DMS114 treated with DMSO at 0.1 percent for 48 hours (cell line): ENCODE measurements around the gene HDAC9.

ENCODE experiments used
- DNase-seq: peaks from one replicate; lab custom pipeline; 2025; ENCODE audit not compliant: unreplicated experiment; lab: John Stamatoyannopoulos, UW

HDAC9 gene

DNA sequence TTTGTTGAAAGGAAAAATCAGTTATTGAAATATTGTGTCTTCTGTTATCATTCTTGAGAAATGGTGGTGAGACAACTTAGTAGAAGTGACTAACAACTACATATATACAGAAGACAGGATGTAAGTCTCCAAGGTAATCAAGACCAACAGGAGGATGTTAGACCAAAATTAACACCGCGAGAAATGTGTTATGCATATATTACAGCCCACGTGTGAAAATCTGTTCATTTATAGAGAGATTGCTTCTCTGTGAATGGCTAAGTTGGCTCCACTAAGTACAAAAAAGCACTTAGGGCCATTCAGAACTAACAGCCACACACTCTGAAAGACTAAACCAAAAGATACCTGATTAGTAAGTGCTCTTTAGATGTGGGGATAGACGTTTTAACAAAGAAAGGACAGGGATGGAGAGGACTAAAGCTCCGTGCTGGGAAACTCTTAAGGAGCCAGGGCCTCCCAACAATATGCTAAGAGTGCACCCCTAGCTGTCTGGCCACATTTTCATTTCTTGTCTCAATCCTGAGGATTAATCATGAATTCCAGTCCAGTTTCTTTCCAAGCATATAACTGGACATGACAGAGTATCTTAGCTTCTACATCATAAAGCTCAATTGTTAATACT, 26.5 kb downstream of the HDAC9 start:
- DNase-seq = no peak

DNA sequence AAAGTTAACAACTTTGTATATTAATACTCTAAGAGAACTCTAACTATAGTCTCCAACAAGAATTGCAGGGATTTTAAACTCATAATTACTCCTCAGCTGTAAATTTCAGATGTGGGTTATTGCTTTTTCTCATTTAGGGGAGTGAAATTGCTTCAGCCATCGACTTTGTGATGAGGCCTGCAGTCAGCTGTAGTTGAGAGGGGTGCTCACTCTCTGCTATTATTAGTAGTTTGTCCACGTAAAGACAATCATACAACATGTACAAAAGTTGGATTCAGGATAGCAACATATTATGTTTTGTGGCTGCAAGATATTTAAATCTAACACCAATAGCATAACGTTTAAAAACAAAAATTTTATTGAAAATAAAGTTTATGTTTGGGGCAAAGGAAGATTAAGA, 28.7 kb downstream of the HDAC9 start:
- DNase-seq = no peak

DNA sequence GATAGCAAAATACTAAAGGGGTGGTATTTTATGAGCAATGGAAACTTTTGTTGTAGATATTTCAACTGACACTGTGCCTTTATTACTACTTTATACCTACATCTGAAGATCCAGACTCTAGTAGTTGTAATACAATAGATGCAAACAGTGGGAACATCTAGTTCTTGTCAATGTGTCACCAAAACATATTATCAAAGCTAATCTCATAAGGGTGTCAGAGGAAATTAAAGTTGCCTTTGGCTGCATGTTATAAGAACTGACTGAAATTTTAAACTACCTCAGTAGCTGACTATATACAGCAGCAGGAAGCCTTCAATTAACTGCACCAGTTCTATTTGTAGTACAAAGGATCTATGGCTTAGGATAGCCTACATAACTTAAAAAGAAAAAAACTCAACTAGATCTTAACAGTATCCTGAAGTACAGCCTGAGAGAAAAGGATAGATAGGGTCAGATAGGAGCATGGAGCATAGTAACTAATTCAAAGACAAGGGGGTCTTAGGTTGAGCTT, 30.9 kb downstream of the HDAC9 start:
- no peak for DNase-seq

DNA sequence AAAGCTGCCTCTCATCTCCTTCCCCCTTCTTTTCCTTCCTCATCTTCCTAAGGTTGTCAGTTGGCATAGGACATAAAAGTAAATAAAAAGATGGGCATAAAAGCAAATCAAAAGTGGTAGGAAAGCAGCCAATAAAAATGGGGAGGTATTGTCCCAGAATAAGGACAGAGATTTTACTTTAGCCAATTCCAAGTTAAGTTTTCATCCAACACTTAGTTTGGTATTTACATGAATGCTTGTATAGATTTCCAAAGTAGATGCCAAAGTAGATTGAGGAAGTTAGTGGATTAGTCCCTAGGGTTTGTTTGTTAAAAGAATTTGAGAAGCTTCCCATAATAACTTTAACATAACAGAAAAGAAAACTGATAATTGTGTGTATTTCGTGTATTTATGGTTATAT, 33.7 kb downstream of the HDAC9 start:
- no peak for DNase-seq

DNA sequence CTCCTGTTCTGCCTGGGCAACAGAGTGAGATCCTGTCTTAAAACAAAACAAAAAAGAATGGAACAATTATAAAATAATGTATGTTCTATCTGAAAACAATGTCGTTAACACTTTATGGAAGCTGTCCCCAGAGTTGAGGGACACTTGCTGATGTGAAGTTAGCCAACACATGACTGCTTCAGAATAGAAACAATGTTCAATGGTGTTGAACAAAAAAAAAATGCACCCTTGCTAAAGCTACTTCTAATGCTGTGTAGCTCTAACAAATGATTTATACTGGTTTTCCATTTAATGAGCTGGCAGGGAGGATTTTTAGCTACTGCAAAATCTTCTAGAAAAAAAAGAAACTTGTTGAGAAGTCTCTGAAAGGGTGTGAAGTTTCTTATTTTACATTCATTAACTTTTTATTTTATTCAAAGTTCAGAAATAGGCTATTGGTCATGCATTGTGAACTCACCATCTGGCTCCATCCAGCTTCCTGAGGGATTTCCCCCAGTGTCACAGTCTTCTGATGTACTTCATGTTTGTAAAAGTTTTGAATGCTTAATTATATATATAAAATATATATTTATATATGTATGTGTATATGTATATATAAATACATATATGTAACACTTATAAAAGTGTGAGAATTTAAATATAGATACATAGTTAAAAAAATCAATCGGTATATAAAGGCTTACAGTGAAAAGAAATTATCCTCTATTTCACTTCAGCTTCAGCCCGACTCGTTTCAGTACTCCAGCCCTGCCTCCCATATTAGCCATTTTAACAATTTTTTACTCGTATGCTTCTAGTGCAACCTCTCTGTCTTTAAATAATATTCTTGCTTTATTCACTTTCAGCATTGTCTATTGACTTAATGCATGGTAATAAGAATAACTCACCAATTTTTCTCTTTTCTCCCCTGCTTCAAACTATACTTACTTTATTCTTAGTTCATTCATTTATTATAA, 35.0 kb downstream of the HDAC9 start:
- no peak for DNase-seq

DNA sequence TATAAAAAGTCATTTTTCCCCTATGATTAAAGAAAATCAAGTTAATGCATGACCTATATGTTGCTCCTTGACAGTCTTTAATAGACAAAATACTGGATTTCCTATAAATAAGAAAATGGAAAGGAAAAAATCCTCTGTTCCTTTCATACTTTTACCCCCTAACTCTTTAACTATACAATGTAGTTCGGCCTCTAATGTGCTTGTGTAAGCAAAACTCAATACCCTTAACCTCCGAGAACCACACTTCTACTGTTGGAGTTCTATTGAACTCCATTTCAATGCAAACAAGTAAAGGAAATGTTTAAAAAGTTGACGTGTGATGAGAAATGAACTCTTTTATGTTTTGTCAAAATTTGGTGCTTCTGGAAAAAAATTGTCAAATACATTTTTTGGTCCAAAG, 36.0 kb downstream of the HDAC9 start:
- DNase-seq = no peak

DNA sequence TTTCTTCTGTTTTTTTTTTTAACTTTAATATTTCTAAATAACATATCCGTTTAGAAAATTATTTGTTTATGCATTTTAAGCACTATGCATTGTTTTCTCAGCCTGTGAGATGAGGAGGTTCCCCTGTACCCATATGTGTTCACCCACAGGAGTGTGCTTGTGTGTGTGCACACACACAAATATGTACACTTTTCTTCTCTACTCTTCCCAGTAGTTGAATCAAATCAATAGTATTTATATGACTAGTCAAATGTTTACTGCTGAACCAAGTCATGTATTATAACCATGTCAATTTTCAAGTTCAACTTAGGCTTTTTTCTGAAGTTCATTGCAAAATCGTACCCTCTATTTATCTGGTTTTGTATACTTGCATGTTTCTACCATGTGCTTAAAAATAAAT, 37.3 kb downstream of the HDAC9 start:
- DNase-seq = no peak

DNA sequence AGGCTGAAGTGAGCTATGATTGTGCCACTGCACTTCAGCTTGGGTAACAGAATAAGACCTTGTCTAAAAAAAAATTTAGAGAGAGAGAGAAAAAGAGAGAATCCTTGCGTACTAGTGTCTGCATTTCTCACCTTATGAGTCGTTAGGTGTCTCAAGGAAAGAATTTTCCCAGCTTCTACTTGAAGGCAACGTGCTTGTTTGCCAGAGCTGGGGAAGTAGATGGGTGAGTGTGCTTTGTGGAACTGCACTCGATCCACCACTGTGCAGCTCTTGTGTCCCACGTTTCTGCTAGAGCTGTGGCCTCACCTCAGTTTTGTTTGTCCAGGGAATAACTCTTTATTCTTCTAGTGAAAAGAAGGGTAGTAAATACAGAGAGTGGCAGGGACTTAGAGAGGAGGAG, 38.9 kb downstream of the HDAC9 start:
- DNase-seq = no peak

DNA sequence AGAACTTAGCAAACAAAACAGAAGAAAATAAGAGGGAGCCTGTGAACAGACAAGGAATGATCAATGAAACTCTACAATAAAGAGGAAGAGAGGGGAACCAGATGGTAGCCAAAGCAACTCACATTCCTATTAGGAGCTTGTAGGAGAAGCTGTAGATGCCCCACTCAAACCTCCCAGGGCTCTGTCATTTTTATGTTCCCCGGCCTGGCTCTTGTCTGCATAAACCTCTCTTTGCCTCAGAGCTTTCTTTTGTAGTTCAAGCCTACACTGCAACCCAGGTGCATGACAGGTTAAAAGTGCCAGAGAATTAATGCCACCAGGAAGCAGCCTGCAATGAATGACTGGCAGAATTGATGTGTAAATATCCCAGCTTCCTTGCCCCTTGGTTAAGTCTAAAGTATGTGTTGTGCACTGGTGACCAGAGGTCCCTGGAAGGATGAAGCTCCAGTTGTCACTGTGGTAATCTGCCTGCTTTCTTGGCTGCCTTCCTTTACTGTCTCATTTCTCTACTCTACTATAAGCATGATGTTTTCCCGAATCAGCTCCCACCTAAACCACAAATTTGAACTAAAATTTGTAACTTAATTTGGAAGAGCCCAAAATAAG, 40.4 kb downstream of the HDAC9 start:
- DNase-seq = no peak

DNA sequence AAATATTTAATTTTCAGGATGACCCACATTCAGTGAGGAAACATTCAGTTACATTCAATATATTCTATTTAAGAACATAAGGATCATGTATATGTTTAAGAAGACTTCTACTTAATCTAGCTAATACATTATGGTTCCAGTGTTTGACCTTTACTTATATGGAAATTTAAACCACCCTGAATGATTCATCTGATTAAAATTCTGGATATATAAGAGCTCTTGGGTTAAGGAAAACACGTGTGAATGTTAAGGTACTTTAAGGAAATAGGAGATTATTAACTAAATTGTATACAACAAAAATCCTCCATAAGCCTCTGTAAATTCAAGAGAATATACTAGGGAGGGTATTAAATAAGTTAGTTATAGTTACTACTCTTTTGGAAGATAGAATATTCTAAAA, 40.9 kb downstream of the HDAC9 start:
- no peak for DNase-seq

DNA sequence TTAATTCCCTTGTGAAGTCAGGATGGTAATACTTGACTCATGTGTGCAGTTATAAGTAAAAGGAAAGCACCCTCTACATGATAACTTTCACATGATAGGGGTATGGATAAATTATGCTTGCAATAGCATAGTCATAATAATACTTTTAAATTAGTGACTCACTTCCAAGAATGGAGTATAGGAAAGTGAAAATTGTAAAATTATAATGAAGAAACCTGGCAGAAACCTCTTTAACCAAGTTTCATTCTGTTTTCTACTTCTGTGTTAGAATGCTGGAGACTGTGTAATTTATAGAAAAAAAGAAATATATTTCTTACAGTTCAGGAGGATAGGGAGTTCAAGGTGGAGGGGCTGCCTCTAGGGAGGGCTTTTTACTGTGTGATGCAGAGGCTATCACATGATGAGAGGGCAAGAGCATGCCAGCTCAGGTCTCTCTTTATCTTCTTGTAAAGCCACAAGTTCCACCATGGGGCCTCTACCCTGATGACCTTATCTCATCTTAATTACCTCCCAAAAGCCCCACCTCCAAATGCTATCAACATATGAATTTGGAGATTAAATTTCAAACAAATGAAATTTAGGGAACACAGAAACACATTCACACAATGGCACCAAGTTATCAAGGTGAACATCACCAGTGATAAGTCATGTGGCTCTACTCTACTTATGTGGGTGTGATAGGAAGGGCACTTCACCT, 43.2 kb downstream of the HDAC9 start:
- DNase-seq = no peak

DNA sequence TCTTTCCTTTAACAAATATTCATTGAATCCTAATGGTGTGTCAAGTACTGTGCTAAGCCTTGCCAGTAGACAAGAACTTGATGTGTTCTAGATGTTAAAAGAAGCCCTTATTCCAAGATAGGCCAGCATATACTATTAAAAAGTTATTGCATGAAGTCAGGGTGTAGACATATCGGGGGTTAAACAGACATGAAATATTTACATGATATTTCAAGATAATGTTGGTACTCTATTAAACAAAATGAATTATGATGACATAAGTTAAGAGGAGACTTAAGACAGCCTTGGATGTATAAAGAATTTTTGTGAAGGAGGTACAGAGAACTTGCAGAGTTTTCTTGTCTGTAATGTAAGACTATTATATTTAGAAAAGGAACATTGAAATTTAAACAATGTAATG, 44.8 kb downstream of the HDAC9 start:
- DNase-seq = no peak

DNA sequence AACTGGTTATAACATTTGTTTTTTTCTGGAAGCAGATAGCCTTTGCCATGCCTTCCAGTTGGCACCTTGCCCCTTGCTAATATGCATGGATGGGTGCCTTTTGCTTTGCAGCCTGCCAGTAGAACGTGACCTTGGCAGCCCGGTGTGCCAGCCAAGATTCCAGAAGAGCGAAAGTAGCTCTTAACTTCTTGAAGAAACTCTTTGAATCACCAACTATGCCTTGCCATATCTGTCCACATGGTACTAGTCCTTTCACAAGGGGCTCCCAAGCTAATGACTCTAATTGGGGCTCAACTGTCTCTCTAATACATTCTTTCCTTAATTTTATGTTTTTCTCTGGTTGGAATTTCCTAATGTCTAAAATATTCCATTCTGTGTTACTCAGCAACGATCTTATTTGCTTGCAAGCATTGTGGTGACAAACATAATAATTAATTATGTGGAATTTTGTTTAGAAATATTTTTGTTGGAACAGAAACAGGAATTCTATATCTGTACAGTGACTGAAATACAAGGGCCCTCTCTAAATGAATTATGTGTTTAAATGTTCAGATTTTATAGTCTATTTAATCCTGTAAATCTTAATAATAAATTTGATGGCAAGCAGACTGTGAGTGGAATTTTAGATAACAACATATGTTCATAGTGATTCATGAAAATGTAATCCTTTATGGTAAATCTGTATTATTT, 45.8 kb downstream of the HDAC9 start:
- DNase-seq = no peak

DNA sequence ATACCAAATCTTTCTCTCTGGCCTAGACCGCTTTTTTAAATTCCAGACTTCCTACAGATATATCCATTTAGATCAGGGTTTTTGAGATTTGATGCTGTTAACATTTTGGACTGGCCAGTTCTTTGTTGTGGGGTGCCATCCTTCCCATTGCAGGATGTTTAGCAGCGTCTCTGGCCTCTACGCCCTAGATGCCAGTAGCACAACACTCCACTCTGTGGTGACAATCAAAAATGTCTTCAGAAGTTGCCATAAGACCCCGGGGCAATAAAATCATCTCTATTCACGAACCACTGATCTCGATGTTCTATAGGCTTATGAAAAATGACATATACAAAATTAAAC, 46.3 kb downstream of the HDAC9 start:
- DNase-seq = no peak

DNA sequence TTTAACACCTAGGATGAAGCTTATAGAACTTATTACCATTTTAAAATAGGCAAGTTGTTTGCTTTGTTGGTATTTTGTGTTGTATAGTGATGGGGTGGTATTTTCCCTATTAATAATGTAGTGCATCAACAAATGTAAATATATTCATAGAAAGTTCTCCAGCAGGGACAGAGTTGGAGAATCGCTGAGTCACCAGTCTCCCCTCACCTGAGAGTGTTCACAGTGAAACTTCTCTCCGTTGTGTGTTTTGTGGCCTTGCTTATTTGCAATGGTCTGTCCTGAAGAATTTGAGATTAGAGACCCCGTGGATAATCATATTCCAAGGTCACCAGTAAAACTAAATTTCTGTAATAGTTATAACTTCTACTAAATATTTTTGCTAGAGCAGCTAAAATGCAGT, 51.0 kb downstream of the HDAC9 start:
- DNase-seq = no peak

DNA sequence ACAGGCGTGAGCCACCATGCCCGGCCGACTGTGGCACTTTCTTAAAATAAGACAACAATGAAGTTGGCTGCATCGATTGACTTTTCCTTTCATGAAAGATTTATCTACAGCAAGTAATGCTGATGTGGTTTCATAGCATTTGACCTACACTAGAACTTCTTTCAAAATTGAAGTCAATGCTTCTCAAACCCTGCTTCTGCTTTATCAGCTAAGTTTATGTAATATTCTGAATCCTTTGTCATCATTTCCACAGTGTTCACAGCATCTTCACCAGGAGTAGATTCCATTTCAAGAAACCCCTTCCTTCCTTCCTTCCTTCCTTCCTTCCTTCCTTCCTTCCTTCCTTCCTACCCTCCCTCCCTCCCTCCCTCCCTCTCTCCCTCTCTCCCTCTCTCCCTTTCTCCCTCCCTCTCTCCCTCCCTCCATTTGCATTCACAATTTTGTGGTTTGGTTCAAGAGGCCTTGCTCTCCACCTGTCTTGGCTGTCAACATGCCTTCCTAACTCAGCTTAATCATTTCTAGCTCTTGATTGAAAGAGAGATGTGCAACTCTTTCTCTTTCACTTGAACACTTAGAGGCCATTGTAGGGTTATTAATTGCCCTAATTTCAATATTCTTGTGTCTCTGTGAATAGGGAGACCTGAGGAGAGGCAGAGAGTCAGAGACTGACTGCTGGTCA, 52.1 kb downstream of the HDAC9 start:
- DNase-seq = no peak

DNA sequence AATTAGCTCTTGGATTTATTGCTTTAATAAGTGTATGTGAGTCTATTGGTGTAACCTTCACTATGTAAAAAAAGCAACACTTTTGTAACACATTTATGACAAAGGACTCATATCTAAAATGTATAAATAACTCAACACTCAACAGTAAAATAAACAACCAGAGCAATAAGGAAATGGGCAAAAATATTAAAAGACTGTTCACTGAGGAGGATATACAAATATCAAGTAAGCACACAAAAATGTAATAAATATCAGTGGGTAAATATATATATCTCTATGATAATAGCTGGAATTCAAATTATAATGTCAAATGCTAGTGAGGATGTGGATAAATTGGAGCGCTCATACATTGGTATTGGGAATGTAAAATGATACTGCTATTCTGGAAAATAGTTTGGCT, 53.0 kb downstream of the HDAC9 start:
- DNase-seq = no peak

DNA sequence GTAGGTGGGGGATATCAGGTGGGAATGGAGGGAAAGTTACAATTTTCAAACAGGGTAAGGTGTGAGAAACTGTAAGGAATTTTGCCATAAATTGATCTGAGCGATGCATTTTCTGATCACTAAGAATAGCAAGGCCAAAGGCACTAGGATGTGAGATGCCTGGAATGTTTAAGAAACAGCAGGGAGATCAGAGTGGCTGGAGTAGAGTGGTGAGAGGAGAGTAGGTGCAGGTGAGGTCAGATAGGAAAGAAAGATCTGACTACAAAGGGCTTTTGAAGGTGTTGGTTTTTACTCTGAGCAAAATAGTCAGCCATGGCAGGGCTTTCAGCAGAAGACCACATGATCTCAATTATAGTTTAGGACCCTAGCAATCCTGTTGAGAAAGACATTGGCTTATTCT, 55.0 kb downstream of the HDAC9 start:
- DNase-seq = no peak

DNA sequence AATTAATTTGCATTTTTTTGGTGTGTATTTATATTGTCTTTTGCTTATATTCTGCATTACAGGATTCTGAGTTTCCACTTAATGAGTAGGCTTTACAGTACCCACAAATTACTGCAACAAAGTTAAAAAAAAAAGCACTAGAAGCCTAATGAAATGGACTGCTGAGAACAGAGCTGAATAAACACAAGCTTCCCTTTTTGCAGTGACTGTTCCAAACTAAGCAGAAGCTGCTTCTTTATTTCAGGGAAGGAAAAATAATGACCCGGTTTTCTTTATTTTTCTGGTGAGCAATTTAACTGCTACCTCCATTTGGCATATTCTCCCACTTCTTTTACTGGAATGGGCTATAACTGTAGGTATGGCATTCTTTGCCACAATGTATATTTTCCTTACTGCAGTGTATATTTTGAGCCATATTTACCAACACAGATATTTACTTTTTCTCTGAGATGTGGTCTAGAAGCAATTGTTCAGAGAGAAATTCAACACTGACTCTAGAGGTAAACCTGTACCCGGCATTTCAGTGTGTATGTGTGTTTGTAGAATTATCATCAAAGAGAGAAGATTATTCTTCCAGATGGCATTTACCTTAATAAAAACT, 56.9 kb downstream of the HDAC9 start:
- no peak for DNase-seq
